GM12874 (cell line): ENCODE results near the gene GNA12.

Source experiments
- CTCF ChIP-seq: IDR thresholded peaks from 2 replicates; pipeline ENCODE4 v1.5.1; 2011; ENCODE audit warnings: low read depth, mild to moderate bottlenecking, control low read depth, low read length, moderate library complexity; ENCODE audit not compliant: insufficient read depth

GNA12 gene

GRCh38 chr7:2843191-2843685 is 870 bp downstream of the GNA12 start:
- no peak for TF ChIP-seq CTCF

DNA sequence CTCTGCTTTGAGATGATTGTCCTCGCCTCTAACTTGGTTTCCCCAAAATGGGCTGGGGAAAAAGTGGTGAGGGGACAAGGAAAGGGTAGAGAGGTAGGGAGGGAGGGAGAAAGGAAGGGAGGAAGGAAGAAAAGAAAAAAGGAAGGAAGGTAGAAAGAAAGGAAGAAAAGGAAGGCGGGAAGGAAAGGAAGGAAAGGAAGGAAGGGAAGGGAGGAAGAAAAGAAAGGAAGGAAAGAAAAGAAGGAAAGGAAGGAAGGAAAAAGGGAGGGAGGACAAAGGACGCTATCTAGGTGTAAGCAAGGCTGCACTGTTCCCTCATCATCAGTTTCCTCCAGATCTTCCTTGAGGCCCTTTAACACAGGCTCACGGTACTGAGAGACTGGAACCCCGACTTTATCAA is 2.2 kb downstream of the GNA12 start:
- TF ChIP-seq CTCF, result no peak

- TF ChIP-seq CTCF, result no peak
Observed at GRCh38 chr7:2840458-2840857, 3.6 kb downstream of the GNA12 start.

- TF ChIP-seq CTCF, result no peak
Observed at GRCh38 chr7:2838873-2839578, 5.1 kb downstream of the GNA12 start.

- no peak for TF ChIP-seq CTCF
Observed at GRCh38 chr7:2838451-2838850, 5.7 kb downstream of the GNA12 start.

DNA sequence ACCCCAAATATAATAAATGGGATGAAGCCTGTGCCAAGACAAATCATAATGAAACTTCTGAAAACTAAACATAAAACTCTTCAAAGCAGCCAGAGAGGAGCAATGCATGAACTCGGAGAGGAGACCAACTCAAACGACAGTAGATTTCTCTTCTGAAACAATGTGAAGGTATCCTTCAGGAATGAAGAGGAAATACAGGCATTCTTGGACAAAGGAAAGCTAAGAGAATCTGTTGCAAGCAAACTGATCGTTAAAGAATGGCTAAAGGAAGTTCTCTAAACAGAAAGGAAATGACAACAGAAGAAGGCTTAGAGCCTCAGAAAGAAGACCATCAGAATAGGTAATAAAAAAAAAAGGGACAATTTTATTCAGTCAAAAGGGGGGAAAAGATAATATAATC is 6.6 kb downstream of the GNA12 start:
- TF ChIP-seq CTCF, result no peak

GRCh38 chr7:2834748-2835441 is 9.2 kb downstream of the GNA12 start:
- TF ChIP-seq CTCF, result no peak
